H54 (cell line): ENCODE results near the gene ENTPD5.
"Not testable (repeated sequence)": the region's sequence is repeated elsewhere in the genome, so short reads cannot be mapped to it uniquely, and the experiment has no call there.

ENCODE experiments used
- DNase-seq: peaks from one replicate; pipeline ENCODE4 v3.0.0; 2011; ENCODE audit warnings: low spot score, mixed read lengths; ENCODE audit not compliant: insufficient read length
- FAIRE-seq: peaks from 3 replicates; lab custom pipeline; 2011; peaks lifted over from hg19 to GRCh38; lab: Jason Lieb, UNC
- POLR2A ChIP-seq: IDR thresholded peaks from 2 replicates; pipeline ENCODE4 v1.6.1; 2011; ENCODE audit warnings: low read depth, mild to moderate bottlenecking, low read length

Gene ENTPD5

GRCh38 chr14:73944432-73945158 lies 74.5 kb downstream of the ENTPD5 start:
- DNase-seq (no peak), FAIRE-seq (no peak)
- no peak for TF ChIP-seq POLR2A

- no peak for TF ChIP-seq POLR2A
- DNase-seq, result no peak
- FAIRE-seq, result no peak
Observed at GRCh38 chr14:73943083-73943482, 76.0 kb downstream of the ENTPD5 start.

GRCh38 chr14:73942180-73942579 lies 76.9 kb downstream of the ENTPD5 start:
- FAIRE-seq, result no peak
- TF ChIP-seq POLR2A, result no peak
- no peak for DNase-seq

GRCh38 chr14:73937012-73937411 lies 82.1 kb downstream of the ENTPD5 start:
- FAIRE-seq (no peak), DNase-seq (no peak)

GRCh38 chr14:73936548-73936947 lies 82.5 kb downstream of the ENTPD5 start:
- DNase-seq, result no peak
- no peak for FAIRE-seq
- no peak for TF ChIP-seq POLR2A

More at GRCh38 chr14:73937012-73937411, 82.1 kb downstream of the ENTPD5 start:
- TF ChIP-seq POLR2A, result no peak

- FAIRE-seq (no peak), DNase-seq (no peak)
- TF ChIP-seq POLR2A, result no peak
Observed at GRCh38 chr14:73935666-73936065, 83.4 kb downstream of the ENTPD5 start.

GRCh38 chr14:73924337-73924736 lies 94.8 kb downstream of the ENTPD5 start:
- no peak for TF ChIP-seq POLR2A
- FAIRE-seq, result no peak
- DNase-seq, result no peak

GRCh38 chr14:73919457-73919856 lies 99.6 kb downstream of the ENTPD5 start:
- DNase-seq, FAIRE-seq: not testable (repeated sequence)

GRCh38 chr14:73916324-73916723 lies 102.8 kb downstream of the ENTPD5 start:
- no peak for TF ChIP-seq POLR2A
- FAIRE-seq (no peak), DNase-seq (no peak)

- DNase-seq (no peak), FAIRE-seq (no peak)
- TF ChIP-seq POLR2A, result no peak
Observed at GRCh38 chr14:73913256-73913655, 105.8 kb downstream of the ENTPD5 start.

GRCh38 chr14:73909681-73910080 lies 109.4 kb downstream of the ENTPD5 start:
- DNase-seq (no peak), FAIRE-seq (no peak)
- TF ChIP-seq POLR2A, result no peak
